NOMO-1 (cell line): ENCODE measurements around the gene SELE.
"Not testable (repeated sequence)": the region's sequence is repeated elsewhere in the genome, so short reads cannot be mapped to it uniquely, and the experiment has no call there.

Experiments used
- DNase-seq, 2 experiments: peaks; one replicate each; lab custom pipeline; 2025; ENCODE audit not compliant: unreplicated experiment in 2 of 2; lab: John Stamatoyannopoulos, UW

Gene SELE

DNA sequence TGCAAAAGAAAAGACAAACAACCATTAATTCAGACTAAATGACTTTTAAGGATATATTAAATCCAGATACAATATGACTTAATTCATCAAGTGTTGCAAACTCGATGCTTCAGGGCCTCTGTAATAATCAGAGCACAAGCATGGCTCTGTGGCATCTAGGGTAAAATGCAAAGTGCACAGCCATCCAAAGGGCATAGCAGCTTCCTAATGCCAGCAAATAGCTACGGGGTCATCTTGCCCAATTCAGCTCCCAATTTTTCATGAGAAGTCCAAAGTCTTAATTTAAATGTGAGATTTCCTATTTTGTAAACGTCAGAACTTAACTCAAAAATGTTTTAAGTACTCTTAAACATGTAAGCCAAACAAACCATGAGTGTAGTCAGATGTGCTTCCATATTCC lies 7.9 kb downstream of the SELE start:
- DNase-seq = no peak

DNA sequence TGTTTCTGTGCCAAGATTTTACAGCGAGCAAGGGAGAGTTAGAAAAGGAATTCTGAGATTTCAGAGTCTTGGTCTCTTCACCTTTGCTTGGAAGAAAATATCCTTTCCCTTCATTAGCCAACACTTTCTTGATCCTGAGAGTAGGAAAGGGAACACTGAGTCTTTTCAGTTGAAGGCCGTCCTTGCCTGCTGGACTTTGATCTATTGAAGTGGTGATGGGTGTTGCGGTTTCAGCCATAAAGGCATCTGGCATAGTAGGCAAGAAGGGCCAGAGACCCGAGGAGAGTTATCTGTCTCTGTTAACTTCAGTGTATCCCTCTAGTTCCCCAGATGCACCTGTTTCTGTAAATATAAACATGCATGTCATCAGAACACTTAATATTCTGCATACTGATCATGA lies 9.7 kb downstream of the SELE start:
- no peak for DNase-seq

- DNase-seq = no peak
Observed at GRCh38 chr1:169723763-169724162, 10.1 kb downstream of the SELE start.

DNA sequence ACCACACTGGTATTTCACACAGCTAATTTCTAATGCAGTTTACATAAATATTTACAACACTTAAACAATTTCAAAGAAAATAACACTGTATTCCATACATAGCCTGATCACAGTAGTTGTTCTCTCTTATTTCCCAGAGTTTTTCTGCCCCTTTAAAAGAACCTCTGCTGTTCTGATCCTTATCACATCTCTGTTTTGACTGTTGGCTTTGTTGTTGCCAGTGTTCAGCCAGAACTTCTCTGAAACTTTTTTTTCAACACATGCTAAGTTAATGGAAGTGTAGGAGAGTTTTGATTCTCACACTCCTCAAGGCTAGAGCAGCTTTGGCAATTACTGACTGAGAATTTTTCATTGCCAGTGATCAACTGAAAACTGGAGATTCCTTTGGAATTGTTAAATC lies 11.1 kb downstream of the SELE start:
- no peak for DNase-seq

GRCh38 chr1:169715100-169715499 lies 18.8 kb downstream of the SELE start:
- DNase-seq = not testable (repeated sequence)

DNA sequence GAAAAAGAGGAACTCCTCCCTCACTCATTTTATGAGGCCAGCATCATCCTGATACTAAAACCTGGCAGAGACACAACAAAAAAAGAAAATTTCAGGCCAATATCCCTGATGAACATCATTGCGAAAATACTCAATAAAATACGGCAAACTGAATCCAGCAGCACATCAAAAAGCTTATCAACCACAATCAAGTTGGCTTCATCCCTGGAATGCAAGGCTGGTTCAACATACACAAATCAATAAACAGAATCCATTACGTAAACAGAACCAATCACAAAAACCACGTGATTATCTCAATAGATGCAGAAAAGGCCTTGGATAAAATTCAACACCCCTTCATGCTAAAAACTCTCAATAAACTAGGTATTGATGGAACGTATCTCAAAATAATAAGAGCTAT lies 20.8 kb downstream of the SELE start:
- not testable (repeated sequence) for DNase-seq

DNA sequence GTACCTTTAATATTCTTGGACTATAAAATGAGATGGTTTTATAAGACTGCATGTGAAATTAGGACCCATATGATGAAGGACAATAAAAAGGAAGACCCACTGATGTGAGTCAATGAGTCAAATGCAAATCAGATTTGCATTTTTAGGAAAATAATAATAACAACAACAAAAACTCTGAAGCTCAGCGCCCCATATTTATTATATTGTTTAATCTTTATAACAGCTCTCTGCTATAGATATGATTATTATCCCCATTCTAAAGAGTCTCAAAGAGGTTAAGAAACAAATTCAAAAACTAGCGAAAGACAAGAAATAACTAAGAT lies 21.6 kb downstream of the SELE start:
- no peak for DNase-seq

- DNase-seq = peak; percentile 82 to 86
Observed at GRCh38 chr1:169711469-169712308, 22.2 kb downstream of the SELE start, which contains the start of gene SELL. Gene SELL, minus strand, starts transcription at chr1:169711620. Its CDS starts 122 bp downstream, at chr1:169711498.

GRCh38 chr1:169708647-169709046 lies 25.2 kb downstream of the SELE start:
- no peak for DNase-seq

- no peak for DNase-seq
Observed at GRCh38 chr1:169707912-169708604, 25.8 kb downstream of the SELE start.

DNA sequence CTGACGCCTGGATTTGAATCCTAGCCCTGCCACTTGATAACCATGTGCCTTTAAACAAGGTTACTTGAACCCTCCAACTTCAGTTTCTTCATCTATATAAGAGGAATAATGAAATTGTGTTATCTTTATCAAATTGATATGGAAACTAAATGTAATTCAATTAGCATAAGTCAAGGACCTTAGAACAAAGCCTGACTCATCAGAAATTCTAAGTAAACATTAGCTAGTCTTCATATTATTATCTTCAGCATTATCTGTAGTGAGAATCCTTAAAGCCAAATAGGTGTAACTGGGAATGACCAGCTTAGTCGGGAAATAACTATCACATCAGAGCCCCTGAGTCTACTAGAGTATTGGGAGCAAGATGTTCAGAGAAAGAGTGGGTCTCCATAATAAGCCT lies 29.1 kb downstream of the SELE start:
- DNase-seq = no peak

- no peak for DNase-seq
Observed at GRCh38 chr1:169701261-169702005, 32.4 kb downstream of the SELE start.

- no peak for DNase-seq
Observed at GRCh38 chr1:169699707-169700106, 34.2 kb downstream of the SELE start.

DNA sequence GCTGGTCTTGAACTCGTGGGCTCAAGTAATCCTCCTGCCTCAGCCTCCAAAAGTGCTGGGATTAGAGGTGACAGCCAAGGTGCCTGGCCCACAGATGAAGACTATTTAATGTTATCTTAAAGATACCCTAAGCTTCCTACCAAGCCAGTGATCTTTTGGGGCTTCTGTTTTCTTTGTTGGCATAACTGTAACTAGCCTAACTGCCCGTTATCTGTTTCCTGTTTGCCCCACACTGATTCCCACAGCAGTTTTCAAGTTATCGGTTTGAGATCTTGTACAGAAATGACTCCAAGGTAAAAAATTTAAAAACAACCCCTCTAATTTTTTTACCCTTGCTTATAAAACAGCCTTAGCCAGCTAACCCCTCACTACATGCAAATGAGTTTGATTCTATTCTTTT lies 34.9 kb downstream of the SELE start:
- DNase-seq = no peak

DNA sequence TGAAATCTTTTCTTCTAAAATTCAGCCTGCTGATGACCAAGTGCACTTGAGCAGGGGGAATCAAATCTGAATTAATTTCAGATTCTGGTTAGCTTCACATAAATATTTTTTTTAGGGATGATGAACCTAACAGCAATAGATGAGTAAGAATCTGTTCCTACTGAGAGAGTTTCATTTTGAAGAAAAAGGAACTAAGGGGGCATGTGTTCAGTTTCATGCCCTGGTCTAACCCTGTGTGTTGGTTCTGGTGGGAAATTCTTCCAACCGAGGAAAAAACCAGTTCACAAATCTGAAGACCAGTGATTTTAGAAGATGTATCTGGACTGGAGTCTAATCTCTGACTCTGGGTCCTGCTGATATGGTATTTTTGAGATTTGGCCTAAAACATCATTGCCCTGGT lies 36.1 kb downstream of the SELE start:
- peak; percentile 7 to 61 for DNase-seq

GRCh38 chr1:169696273-169697100 lies 37.4 kb downstream of the SELE start:
- peak in 1 of 2 experiments; percentile 66 for DNase-seq

DNA sequence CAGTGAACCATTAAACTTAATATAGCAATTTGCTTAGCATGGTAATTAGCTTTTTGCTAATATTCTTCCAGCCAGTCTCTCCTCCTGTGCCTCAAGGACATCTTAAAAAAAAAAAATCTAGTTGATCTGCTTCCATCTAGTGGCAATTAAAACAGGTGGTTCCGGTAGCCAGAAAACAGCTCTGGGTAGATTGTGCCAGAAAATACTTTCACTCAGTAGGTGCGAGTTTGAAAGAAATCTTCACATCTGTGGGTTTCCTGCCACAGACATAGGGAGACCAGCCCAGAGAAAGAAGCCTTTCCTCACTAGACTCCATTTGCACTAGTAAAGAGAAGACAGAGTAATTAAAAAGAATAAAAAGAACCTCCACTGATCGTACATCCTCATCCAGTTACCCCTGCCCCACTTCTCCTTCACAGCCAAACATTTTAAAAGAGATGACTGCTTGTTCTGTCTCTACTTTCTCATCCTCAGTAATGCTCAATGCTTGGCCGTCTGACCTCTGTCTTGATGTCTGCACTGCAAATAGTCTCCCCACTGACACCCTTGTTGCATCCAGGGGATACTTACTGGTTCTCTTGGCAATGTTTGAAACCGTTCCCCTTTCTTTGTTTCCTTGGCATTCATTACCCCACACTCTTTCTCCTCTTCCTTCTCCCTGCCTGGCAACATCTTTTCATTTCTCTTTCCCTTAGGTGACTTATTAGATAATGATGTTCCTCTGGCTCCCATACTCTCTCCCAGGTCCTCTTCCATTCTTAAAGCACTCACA lies 39.4 kb downstream of the SELE start:
- DNase-seq = no peak

GRCh38 chr1:169692756-169693460 lies 41.0 kb downstream of the SELE start:
- DNase-seq = no peak

DNA sequence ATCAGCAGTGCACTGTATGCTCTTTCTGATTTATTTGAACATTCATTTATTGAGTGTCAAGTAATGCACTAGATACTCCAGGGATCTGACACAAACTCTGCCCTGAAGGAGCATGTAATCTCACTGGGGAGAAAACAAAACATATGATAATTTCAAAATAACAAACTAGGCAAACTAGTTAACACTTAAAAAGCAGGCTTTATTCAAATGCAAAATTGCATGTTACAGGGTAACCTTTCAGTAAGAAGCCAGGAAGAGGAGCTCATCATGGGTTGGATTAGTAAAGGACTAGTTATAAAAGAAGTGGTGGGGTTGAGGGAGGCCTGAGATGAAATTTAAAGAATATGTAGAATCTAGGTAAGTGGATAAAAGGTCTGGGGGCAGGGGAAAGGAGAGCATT lies 43.4 kb downstream of the SELE start:
- no peak for DNase-seq
